Peyer's patch (tissue), 4 donors: Measurements from ENCODE around the gene FOXC2.

Source experiments
- POLR2A ChIP-seq, 2 donors: fragments of 450-650 bp; IDR thresholded peaks; one replicate each; pipeline ENCODE4 v1.5.1; 2017; ENCODE audit warnings: antibody characterized with exemption in 2 of 2, mild to moderate bottlenecking in 2 of 2, moderate library complexity in 2 of 2
- TF ChIP-seq, protein P1 (sequence below), 6 experiments: fragments of 450-650 bp in 4 of 6; fragments of 200-600 bp in 2 of 6; sonication (generic) in 1 of 6; IDR thresholded peaks; one replicate each; pipeline ENCODE4 v1.5.1; 2017 to 2019; ENCODE audit warnings: antibody characterized with exemption in 6 of 6, mild to moderate bottlenecking in 3 of 6, moderate library complexity in 1 of 6

DNA sequence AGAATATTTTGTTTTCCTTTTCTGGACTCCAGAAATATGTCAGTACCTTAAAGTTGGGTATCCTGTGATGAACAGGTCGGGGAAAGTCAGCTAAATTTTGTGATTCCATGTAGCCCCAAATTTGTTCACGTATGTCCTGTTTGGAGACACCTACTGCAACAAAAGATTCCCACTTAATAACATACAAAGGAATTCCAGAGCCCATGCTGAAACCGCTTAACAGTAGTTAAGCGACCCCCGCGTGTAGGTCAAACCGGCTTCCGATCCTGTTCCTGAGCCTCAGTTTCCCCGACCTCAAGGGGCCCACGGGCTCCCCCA is 12.1 kb upstream of the FOXC2 start:
- TF ChIP-seq, protein P1, sequence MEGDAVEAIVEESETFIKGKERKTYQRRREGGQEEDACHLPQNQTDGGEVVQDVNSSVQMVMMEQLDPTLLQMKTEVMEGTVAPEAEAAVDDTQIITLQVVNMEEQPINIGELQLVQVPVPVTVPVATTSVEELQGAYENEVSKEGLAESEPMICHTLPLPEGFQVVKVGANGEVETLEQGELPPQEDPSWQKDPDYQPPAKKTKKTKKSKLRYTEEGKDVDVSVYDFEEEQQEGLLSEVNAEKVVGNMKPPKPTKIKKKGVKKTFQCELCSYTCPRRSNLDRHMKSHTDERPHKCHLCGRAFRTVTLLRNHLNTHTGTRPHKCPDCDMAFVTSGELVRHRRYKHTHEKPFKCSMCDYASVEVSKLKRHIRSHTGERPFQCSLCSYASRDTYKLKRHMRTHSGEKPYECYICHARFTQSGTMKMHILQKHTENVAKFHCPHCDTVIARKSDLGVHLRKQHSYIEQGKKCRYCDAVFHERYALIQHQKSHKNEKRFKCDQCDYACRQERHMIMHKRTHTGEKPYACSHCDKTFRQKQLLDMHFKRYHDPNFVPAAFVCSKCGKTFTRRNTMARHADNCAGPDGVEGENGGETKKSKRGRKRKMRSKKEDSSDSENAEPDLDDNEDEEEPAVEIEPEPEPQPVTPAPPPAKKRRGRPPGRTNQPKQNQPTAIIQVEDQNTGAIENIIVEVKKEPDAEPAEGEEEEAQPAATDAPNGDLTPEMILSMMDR (IDR thresholded peaks at IDR 0.05), result no peak
- TF ChIP-seq POLR2A (IDR thresholded peaks at IDR 0.05), result no peak
